ENCODE results near the gene CSF2RB.

The CSF2RB gene

GRCh38 chr22:36913427-36914389 is at the start of gene CSF2RB:
TSS of gene CSF2RB (plus strand) at chr22:36913628. CDS start at chr22:36922208, 8,580 bp downstream.
- H3K79me2 ChIP-seq, result no peaks in the 10 kb centered on the region
- H3K9me3 ChIP-seq (ENCODE audit: control insufficient read depth, low read length), result no peaks in the 10 kb centered on the region
- H3K27ac ChIP-seq, result no peak within 1 kb of the TSS
- peak within 1 kb of the TSS; percentile 10 for H3K4me2 ChIP-seq (ENCODE audit: low read length)
- TF ChIP-seq, protein P1, sequence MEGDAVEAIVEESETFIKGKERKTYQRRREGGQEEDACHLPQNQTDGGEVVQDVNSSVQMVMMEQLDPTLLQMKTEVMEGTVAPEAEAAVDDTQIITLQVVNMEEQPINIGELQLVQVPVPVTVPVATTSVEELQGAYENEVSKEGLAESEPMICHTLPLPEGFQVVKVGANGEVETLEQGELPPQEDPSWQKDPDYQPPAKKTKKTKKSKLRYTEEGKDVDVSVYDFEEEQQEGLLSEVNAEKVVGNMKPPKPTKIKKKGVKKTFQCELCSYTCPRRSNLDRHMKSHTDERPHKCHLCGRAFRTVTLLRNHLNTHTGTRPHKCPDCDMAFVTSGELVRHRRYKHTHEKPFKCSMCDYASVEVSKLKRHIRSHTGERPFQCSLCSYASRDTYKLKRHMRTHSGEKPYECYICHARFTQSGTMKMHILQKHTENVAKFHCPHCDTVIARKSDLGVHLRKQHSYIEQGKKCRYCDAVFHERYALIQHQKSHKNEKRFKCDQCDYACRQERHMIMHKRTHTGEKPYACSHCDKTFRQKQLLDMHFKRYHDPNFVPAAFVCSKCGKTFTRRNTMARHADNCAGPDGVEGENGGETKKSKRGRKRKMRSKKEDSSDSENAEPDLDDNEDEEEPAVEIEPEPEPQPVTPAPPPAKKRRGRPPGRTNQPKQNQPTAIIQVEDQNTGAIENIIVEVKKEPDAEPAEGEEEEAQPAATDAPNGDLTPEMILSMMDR (IDR thresholded peaks at IDR 0.05), result no peak
- H3K27me3 ChIP-seq (ENCODE audit: control insufficient read depth, insufficient read depth, low read length), result no peaks in the 10 kb centered on the region
- no peaks in the 10 kb centered on the region for H3K36me3 ChIP-seq (ENCODE audit: control insufficient read depth, insufficient read depth, low read length)
- H2AFZ ChIP-seq, result no peak within 1 kb of the TSS
- no peak within 1 kb of the TSS for H3K9ac ChIP-seq
- H3K4me3 ChIP-seq (ENCODE audit: low read depth, low read length), result no peak within 1 kb of the TSS
- no peaks in the 10 kb centered on the region for H3K4me1 ChIP-seq

- Histone ChIP-seq H3K9me3 (ENCODE audit: control insufficient read depth, low read length) (no peaks in the 10 kb centered on the region), H3K4me2 (ENCODE audit: low read length) (no peak overlapping the region), H3K4me3 (ENCODE audit: low read depth, low read length) (no peak overlapping the region), H3K79me2 (no peaks in the 10 kb centered on the region), H3K9ac (no peak overlapping the region), H3K4me1 (no peaks in the 10 kb centered on the region), H3K27ac (no peak overlapping the region), H2AFZ (no peak overlapping the region), H3K27me3 (ENCODE audit: control insufficient read depth, insufficient read depth, low read length) (no peaks in the 10 kb centered on the region), H3K36me3 (ENCODE audit: control insufficient read depth, insufficient read depth, low read length) (no peaks in the 10 kb centered on the region)
- TF ChIP-seq, protein P1 (IDR thresholded peaks at IDR 0.05), result no peak
Measured at GRCh38 chr22:36863979-36864378, 49.4 kb upstream of the CSF2RB start.

DNA sequence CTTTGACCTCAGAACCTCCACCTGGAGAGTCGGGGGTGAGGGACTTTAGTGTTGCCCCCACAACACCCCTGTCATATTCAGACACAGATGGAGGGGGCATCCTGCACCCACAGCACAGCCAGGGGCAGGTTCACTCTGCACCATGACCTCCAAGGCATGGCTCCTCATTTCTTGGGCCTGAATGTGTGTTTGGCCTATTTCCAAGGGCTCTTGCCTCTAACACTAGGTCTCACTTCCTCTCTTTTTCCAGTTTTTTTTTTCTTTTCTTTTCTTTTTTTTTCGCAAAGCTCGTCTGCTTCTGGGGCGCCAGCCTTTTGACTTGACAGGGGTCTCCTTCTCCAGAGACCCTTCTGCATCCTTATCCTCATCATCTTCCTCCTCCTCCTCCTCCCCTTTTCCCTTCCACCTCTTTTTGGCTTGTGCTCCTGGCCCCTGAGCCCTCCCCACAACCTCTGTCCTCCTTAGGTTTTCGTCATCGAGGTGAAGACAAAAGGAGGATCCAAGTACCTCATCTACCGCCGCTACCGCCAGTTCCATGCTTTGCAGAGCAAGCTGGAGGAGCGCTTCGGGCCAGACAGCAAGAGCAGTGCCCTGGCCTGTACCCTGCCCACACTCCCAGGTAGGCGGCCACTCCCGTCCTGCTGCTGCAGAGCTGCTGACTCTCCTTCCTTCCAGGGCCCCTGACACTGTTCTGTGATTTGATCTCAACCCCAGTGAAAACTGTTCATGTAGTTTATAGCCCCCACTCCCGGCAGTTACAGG is 48.8 kb upstream of the CSF2RB start:
- Histone ChIP-seq H3K4me3 (ENCODE audit: low read depth, low read length) (no peak overlapping the region), H3K4me2 (ENCODE audit: low read length) (no peak overlapping the region), H3K36me3 (ENCODE audit: control insufficient read depth, insufficient read depth, low read length) (no peaks in the 10 kb centered on the region), H3K79me2 (no peaks in the 10 kb centered on the region), H3K4me1 (no peaks in the 10 kb centered on the region), H3K27ac (no peak overlapping the region), H3K9me3 (ENCODE audit: control insufficient read depth, low read length) (no peaks in the 10 kb centered on the region), H2AFZ (no peak overlapping the region), H3K27me3 (ENCODE audit: control insufficient read depth, insufficient read depth, low read length) (no peaks in the 10 kb centered on the region), H3K9ac (no peak overlapping the region)
- TF ChIP-seq, protein P1 (IDR thresholded peaks at IDR 0.05), result no peak

GRCh38 chr22:36865346-36865745 is 48.1 kb upstream of the CSF2RB start:
- H3K4me2 ChIP-seq (ENCODE audit: low read length), result no peak overlapping the region
- H3K79me2 ChIP-seq, result no peaks in the 10 kb centered on the region
- H3K4me3 ChIP-seq (ENCODE audit: low read depth, low read length), result no peak overlapping the region
- no peaks in the 10 kb centered on the region for H3K4me1 ChIP-seq
- no peak overlapping the region for H3K27ac ChIP-seq
- no peaks in the 10 kb centered on the region for H3K36me3 ChIP-seq (ENCODE audit: control insufficient read depth, insufficient read depth, low read length)
- TF ChIP-seq, protein P1 (IDR thresholded peaks at IDR 0.05), result no peak
- H2AFZ ChIP-seq, result no peak overlapping the region
- no peaks in the 10 kb centered on the region for H3K27me3 ChIP-seq (ENCODE audit: control insufficient read depth, insufficient read depth, low read length)
- no peak overlapping the region for H3K9ac ChIP-seq
- no peaks in the 10 kb centered on the region for H3K9me3 ChIP-seq (ENCODE audit: control insufficient read depth, low read length)
